Bone marrow (tissue), 2 donors: Measurements from ENCODE around the gene TMEM91.
"Not testable (repeated sequence)": the region's sequence is repeated elsewhere in the genome, so short reads cannot be mapped to it uniquely, and the experiment has no call there.

Experiments
- DNase-seq, 2 donors: peaks; one replicate each; lab custom pipeline; 2025; lab: John Stamatoyannopoulos, UW

The TMEM91 gene

DNA sequence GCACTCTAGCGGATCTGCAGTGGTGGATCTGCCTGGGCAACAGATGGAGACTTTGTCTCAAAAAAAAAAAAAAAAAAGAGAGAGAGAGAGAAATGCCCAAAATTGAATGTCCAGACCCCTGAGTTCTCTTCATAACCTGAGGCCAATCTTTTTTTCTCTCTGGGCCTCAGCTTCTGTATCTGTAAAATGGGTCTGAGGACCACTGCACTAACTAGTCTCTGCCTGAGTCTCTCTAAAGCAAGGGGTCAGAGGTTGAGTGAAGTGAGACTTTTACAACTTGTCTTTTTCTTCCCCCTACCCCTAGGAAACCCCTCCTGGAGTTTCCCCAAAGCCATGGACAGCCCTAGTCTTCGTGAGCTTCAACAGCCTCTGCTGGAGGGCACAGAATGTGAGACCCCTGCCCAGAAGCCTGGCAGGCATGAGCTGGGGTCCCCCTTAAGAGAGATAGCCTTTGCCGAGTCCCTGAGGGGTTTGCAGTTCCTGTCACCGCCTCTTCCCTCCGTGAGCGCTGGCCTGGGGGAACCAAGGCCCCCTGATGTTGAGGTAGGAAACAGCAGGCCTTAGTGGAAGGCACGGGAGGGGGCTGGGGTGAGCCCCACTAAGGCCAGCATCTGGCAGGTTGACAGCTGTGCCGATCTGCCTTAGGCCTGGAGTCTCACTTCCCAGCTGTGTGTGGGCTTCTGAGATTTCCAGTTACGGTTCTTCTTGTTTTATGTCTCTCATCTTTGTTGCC lies 1.8 kb downstream of the TMEM91 start:
- peak in 1 of 2 donors; percentile 69 for DNase-seq

DNA sequence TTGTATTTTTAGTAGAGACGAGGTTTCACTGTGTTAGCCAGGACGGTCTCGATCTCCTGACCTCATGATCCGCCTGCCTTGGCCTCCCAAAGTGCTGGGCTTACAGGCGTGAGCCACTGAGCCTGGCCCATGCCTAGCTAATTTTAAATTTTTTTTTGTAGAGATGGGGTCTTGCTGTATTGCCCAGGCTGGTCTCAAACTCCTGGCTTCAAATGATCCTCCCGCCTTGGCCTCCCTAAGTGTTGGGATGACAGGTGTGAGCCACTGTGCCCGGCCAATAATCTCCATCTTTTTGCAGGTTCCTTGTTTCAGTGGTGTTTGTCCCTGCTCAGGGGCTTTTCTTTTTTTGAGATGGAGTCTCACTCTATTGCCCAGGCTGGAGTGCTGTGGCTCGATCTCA lies 5.2 kb downstream of the TMEM91 start:
- DNase-seq, result not testable (repeated sequence)

DNA sequence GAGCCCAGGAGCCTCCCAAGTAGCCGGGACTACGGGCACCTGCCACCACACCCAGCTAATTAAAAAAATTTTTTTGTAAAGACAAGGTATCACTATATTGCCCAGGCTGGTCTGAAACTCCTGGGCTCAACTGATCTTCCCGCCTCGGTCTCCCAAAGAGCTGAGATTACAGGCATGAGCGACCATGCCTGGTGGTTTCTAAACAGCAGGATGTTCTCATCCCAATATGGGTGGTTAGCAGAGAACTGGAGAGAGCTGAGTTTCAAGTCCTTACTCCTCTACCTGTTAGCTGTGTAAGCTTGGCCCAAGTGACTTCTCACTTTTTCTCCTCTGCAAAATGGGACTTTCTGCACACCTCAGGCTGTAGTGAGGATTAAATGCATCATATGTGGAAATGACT lies 8.0 kb downstream of the TMEM91 start:
- DNase-seq, result no peak

DNA sequence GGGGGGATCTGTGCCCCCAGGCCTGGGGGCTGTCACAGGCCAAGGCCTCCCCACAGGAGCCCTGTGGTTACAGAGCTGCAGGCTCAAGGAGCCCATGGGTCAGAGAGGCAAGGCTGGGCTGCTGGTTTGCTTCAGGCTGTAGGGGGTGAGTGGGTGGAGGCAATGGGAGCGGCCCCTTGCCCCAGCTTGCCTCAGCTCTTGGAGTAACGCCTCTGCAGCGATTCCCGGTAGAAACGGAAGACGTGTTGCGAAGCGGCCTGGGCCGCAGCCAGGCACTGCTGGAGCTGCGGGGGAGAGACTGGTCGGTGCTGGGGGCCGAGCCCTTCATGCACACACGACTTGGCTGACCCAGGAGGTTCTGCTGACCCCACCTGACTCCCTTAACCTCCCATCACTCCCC lies 10.1 kb downstream of the TMEM91 start:
- DNase-seq, result no peak

DNA sequence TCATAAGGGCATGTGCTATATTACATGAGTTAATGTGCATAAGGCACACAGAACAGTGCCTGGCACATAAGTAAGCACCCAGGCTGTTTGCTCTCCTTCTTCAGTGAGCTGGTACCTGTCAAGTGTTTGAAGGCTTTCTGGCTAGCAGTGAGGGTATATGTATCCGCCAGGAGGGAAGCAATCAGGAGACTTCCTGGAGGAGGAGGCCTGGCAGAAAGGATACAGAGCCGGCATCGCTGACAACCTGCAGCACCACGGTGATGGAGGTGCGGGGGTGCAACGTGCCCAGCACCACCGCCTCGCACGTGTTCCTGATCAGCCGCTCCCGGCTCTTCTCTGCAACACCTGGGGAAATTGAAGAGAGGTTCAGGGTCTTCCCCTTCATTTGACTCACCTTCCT lies 15.3 kb downstream of the TMEM91 start:
- no peak for DNase-seq

DNA sequence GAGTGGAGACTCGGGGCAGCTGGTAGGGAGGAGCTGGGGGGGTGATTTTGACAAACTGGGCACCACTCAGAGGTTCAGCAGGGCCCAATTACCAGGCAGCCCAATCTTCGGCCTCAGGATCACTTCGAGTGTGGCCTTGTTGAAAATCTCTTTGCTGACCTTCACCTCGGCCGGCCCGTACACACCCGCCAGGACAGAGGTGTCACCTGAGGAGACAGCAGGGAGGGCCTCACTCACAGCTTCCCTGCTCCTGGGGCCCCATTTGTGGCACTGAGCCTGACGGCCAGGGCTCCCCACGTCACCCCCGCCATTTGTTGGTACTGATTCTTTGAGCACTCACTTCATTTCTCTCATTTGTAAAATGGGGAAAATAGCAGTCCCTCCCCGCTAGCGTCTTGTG lies 16.4 kb downstream of the TMEM91 start:
- DNase-seq, result no peak

DNA sequence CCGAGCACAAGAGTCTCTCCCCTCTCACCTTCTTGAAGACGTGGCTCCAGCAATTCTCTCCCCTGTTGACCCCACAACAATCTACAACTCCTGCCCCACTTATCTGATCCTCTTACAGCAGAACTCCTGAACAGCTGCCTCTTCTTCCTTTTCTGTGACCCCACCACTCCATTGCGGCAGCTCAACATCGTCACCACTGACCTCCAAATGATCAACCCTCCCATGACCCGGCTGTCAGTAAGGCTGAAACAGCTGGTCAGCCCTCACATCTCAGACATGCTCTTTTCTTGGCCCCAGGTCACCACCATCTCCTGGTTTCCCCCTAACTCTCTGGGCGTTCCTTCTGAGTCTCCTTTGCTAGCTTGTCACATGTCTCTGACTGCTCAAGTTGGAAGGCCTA lies 19.0 kb downstream of the TMEM91 start:
- DNase-seq, result no peak

DNA sequence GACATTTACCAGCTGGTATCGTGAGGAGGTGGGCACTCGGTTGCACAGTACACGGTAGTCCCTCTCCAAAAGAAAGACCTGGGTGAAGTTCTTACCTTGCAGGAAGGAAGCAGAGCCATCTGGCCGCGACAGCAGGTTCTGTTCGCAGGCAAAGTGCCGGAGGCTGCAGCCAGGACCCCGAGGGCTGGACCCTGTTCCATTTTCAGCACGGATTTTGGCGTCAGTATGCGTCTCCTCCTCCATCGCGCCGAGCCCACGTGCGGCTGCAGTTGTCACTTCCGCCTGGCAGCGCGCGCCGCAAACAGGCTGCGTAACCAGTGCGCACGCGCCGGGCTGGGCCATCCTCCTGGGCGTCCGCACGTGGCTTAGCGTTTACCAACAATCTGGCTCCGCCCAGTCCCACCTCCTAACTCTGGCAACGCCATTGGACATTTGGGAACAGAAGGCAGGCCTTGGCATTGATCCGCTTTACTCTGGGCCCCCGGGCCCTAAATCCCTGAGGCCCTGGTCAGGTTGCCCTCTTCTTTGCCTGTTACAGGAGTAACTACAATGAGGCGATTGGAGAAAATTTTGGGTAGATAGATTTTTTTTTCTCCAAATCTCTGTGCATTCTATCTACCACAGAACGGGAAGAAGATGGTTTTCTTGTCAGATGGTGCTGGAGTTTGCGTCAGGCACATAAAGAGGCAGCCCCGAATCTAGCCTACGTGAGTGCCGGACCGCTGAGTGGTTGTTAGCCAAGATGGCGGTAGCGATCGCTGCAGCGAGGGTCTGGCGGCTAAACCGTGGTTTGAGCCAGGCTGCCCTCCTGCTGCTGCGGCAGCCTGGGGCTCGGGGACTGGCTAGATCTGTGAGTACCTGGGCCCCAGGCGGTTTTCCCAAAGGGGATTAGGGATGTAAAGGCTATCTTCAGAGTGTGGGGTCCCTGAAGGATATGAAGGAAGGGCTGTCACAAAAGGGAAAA lies 21.0 kb downstream of the TMEM91 start, which contains the start of the genes BCKDHA and EXOSC5:
Gene BCKDHA (plus strand): TSS at position 733 of the 964 bp plus-strand sequence. CDS start 10 bp downstream, at position 743.
Gene EXOSC5 (minus strand): TSS at position 274 of the 964 bp plus-strand sequence. CDS start 31 bp downstream, at position 243.
- peak; percentile 89 to 99 for DNase-seq

DNA sequence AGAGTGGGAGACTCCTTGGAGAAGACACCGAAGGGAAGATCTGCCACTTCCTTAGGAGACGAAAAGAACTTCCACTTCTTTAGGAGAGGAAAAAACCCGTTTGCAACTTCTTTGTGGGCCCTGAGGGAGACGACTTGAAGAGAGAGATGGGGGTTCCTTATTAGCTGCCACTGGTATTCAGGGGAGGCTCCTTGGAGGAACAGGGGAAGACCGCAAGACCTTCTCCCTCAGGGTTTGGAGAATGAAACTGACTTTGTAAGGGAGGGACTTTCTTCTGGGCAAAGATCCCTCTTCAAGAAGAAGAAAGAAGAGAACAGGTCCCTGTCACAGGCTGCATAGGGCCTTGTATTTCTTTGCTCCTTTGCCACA lies 21.7 kb downstream of the TMEM91 start:
- DNase-seq, result no peak

DNA sequence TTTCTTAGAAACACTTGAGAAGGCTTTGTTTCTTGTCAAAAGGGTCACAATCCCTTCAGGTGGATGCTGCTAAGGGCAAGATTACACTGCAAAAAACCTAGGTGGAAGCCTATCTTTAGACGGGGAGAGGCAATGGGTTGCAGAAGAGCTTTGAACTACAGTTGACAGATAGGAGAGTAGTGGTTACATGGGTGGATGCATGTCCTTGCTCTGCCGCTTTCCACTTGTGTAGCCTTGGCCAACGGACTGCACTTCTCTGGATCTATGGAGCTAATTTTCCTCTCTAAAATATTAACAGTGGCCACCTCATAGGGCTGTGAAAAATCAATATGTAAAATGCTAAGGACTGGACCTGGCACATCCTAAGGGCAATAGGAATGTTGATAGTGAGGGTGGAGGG lies 22.3 kb downstream of the TMEM91 start:
- no peak for DNase-seq

DNA sequence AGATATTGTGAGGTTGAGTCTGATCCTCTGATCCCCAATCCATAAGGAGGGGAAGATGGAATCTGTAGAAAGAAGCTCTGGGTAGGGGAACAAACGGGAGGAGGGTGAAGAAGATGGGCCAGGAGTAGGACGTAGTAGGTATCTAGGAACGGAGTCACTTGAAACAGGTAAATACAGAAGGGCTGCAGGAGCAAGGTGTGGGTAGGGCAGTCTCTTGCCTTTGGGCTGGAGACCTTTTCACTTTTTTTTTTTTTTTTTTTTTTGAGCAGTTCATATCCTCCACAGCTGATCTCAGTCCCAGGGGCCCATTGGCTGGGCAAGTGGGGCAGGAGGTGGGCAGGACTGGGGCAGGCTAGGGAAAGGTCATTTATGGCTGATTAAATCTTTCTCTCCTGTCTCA lies 22.8 kb downstream of the TMEM91 start:
- DNase-seq, result no peak

DNA sequence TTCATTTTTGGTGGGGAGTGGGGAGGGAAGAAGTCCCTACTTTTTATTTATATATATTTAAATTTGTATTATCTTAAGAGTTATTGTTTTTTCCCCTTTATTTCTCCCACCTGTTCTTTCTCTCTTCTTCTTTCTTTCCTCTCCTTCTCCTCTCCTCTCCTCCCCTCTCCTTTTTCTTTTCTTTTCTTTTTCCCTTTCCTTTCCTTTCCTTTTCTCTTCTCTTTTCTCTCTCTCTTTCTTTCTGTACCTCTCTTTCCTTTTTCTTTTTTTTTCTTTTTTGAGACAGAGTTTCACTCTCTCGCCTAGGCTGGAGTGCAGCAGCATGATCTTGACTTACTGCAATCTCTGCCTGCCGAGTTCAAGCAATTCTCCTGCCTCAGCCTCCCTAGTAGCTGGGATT lies 23.2 kb downstream of the TMEM91 start:
- no peak for DNase-seq

DNA sequence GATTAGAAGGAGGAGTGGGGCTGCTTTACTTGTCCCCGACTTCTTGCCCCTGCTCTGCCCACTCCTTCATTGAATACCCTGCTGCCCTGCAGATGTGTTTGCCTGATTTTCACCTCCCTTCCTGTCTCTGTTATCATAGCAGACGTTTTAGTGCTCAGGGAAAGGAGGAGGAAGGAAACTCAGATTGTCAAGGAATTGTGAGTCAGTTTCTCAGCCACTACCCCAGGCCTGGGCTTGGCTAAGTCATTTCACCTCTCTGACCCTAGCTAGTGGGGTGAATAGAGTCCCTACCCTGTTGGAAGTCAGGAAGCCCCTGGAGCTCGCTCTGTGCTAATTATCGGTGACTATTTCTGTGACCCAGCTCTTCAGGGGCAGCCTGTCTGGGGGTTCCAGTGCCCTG lies 25.1 kb downstream of the TMEM91 start:
- no peak for DNase-seq

DNA sequence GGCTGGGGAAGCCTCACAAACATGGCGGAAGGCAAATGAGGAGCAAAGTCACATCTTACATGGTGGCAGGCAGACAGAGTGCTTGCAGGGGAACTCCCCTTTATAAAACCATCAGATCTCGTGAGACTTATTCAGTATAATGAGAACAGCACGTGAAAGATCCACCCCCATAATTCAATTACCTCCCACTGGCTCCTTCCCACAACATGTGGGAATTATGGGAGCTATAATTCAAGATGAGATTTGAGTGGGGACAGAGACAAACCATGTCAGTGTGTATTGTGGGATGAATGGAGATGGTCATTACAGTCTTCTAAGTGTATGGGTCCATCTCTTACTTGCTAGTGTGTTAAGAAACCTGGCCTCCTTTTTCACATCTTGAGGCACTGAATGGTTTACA lies 25.7 kb downstream of the TMEM91 start:
- no peak for DNase-seq

DNA sequence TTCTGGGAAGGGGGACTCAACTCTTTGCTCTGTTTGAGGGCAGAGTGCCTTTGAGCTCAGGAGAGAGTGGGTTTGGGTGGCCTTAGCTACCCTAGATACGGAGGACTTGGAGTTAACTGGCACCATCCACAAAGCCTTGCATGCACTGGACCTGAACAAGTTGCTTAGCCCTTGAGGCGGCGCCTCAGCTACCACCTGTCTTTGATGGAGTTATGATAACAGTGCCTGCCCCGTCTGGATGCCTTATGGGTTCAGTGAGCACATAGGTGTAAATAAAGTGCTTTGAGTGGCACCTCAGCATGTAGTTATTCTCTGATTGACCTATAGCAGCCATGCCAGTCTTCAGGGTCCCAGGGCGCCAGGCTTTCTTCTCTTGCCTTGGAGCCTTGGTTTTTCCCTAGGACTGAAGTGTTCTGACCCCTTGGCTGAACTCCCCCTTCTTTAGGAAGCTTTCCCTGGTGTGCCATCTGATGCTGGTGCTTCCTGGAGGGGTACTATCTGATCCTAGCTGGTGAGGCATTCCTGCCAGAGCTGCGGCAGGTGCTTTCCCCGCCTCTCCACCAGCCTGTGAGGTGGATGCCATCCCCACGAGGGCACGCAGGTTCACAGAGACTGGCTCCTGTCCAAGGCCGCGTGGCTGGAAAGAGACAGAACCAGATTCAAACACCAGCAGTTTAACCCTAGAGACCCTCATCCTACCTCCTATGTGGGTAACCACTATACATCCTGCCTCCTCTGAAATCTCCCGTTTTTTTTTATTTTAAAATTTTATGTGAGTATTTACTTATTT lies 27.0 kb downstream of the TMEM91 start:
- DNase-seq, result no peak

DNA sequence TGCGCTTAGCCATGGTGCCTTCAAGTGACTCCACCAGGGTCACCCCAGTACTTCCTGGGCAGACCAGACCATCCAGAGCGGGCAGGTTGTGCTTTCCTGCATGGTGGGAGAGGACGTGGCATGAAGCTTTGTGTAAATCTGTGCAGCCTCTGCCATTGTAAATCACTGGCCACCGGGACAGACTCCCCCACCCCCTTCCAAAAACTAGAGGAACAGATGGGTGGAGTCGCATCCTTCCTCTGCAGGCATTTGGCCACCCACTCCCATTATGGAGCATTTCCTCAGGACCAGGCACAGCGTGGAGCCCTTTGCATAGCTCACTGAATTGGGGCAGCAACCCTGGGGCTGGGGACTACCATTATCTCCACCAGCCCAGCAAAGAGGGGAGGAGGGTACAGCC lies 29.4 kb downstream of the TMEM91 start:
- DNase-seq, result no peak

DNA sequence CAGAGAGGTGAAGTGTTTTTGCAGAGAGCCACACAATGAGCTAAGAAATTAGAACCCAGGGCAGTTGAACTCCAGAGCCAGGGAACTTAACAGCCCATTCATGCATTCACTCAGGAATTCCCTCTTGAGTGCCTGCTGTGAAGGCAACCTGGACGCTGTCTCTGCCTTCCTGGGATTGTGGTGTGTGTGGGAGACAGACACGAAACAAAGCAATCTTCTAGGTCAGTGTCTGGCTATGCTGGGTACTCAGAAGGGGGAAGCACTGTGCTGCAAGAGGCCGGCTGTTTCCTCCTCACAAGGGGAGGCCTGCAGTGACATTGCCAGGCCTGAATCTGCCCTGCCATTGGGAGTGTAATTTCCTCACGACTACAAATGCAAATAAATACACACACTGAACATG lies 30.9 kb downstream of the TMEM91 start:
- DNase-seq, result peak; percentile 7 to 83

DNA sequence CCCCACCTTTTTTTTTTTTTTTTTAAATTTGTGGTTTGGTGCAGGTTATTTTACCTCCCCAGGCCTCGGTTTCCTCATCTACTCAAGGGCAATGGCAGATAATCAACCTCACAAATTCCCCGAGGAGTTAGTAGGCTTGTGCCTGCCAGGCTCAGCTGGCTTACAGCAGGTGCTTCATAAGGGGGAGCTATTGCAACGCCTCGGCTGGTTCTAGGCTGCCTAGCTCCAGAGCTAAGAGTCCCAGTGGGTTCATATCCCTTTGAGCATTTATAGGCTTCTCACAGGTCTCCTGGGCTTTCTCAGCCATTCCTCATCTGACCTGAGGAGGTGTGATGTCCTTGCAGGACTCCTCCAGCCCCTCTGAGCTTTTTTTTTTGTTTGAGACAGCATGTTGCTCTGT lies 31.9 kb downstream of the TMEM91 start:
- no peak for DNase-seq

DNA sequence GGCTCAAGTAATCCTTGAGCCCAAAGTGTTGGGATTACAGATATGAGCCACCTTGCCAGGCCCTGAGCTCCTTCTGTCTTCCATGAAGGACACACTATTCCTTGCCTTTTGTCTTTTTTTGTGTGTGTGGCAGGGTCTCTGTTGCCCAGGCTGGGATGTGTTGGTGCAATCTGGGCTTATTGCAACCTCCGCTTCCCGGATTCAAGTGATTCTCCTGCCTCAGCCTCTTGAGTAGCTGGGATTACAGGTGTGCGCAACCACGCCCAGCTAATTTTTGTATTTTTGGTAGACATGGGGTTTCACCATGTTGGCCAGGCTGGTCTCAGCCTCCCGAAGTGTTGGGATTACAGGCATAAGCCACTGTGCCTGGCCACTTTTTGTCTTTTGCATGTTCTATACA lies 32.5 kb downstream of the TMEM91 start:
- not testable (repeated sequence) for DNase-seq

DNA sequence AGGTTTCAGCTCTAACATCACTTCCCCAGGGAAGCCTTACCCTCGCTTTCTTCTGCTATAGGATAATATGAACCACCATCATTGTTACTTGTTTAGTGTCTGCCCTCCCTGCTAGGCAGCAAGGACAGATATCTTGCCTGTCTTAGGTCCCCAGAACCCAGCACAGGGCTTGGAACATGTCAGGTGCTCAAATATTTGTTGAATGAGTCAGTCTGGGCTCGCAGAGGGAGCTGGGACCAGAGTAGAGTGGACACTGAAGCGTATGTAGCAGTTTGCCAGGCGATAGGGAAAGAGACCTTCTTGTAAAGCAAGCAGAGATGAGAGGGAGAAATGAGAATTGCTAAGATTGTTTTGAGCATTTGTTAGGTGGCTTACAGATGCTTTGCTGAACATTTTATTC lies 33.0 kb downstream of the TMEM91 start:
- no peak for DNase-seq

DNA sequence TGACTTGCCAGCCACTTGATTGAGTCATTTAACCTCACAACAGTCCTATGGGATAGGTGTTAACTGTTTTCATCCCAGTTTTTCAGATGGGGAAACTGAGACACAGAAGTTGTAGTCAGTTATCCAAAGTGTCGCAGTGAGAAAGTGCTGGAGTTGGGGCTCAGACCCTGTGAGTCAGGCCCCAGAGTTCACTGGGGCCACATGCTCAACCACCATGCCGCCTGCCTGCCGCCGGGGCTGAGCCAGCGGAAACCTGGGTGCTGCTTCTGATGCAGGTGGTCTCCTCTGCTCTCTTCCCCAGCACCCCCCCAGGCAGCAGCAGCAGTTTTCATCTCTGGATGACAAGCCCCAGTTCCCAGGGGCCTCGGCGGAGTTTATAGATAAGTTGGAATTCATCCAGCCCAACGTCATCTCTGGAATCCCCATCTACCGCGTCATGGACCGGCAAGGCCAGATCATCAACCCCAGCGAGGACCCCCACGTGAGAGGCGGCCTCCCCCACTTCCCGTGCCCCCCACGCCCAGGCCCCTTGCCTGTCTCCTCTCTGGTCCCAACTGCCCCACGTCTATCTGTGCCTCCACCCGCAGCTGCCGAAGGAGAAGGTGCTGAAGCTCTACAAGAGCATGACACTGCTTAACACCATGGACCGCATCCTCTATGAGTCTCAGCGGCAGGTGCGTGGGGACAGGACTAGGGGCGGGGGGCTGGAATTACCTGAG lies 34.2 kb downstream of the TMEM91 start:
- DNase-seq, result no peak
